Measurements from ENCODE around the gene KRT13. TPM values are rescaled to one million over a fixed set of nuclear protein-coding genes. Genes with fewer than 3 reads are reported as not detected.
A peak's percentile ranks its signal among the peaks of the same experiment; 100 is the strongest.

KRT13 gene
- total and polyA plus RNA-seq, 9 of the 15 experiments (the other 6 are each of a cell fraction or from before 2014, with no cell fraction given): 0.11 to 1.1 (median 0.24) TPM; not detected in 3

- ChIA-PET POLR2A (interaction anchor here (0.7 kb wide), 1 partner anchor 84 kb away, joined by 3 read pairs; the partner anchor contains the start of gene KRT33B), CTCF (ENCODE audit: low intra/inter-chr PET ratio) (no interaction called here)
- no peak for FAIRE-seq
- Histone ChIP-seq H3K27ac (ENCODE audit: extremely low read depth, low read depth, low read length) (no peak overlapping the region), H3K9ac (ENCODE audit: insufficient read depth in 1 of 2, low read depth in 2 of 2, low read length in 2 of 2) (no peak overlapping the region), H3K4me1 (replicated peaks in 1 of 2; ENCODE audit: control insufficient read depth in 2 of 2, insufficient read depth in 2 of 2, low read length in 2 of 2) (no peaks in the 10 kb centered on the region), H3K9me3 (replicated peaks; ENCODE audit: control insufficient read depth, insufficient read depth, low read depth, low read length) (no peaks in the 10 kb centered on the region; the same call in 1 of the 2 replicates), H3K4me3 (no peak overlapping the region), H2AFZ (ENCODE audit: low read depth, low read length) (no peak overlapping the region), H3K9me1 (ENCODE audit: control insufficient read depth, insufficient read depth, low read length) (no peaks in the 10 kb centered on the region), H3K27me3 (ENCODE audit: control insufficient read depth in 2 of 2, insufficient read depth in 2 of 2, low read length in 2 of 2) (peaks cover 2 to 4% of the 10 kb centered on the region in 2 experiments; a peak in 1 of 5 replicates), H4K20me1 (replicated peaks; ENCODE audit: control insufficient read depth, insufficient read depth, low read length) (no peaks in the 10 kb centered on the region), H3K36me3 (ENCODE audit: control insufficient read depth, insufficient read depth, low read length) (no peaks in the 10 kb centered on the region), H3K79me2 (ENCODE audit: control insufficient read depth, insufficient read depth, low read length) (no peaks in the 10 kb centered on the region), H3K4me2 (ENCODE audit: insufficient read depth, low read length) (no peak overlapping the region)
- in situ Hi-C loops (cut with MboI): no loop called here
- intact Hi-C loops (cut with micrococcal nuclease): no loop called here
- TF ChIP-seq PKNOX1 (IDR thresholded peaks at IDR 0.05): peak; percentile 47; the same call in 1 of the 2 replicates
- TF ChIP-seq C11orf30 (IDR thresholded peaks at IDR 0.05; ENCODE audit: low read depth): peak; percentile 55; the same call in 1 of the 2 replicates
- TF ChIP-seq ARID4B (CRISPR knock-in tag; IDR thresholded peaks at IDR 0.05): no peak
- peak; percentile 78 for TF ChIP-seq ZNF316 (IDR thresholded peaks at IDR 0.05)
- TF ChIP-seq CBX2 (IDR thresholded peaks at IDR 0.05; ENCODE audit: insufficient read depth, low read length, poor library complexity, severe bottlenecking): no peak
- TF ChIP-seq DMBX1 (CRISPR knock-in tag; IDR thresholded peaks at IDR 0.05; ENCODE audit: borderline replicate concordance): no peak
- peak; percentile 49 for TF ChIP-seq MAFG (tag; conservative IDR thresholded peaks at IDR 0.05)
- TF ChIP-seq ARID1B (IDR thresholded peaks at IDR 0.05): 0 out of 2 replicates have a peak, but pooled peaks have one; percentile 11
- TF ChIP-seq HSF4 (CRISPR knock-in tag; IDR thresholded peaks at IDR 0.05; ENCODE audit: borderline replicate concordance): no peak
- no peak for TF ChIP-seq ZFP91 (CRISPR knock-in tag; IDR thresholded peaks at IDR 0.05)
- 0% methylated on average over 3 of the region's 3 CpGs for WGBS (ENCODE audit: insufficient coverage, low coverage, missing lambda C conversion rate)
- BruUV-seq (replicated peaks): no TSS peak
- no peak for ATAC-seq
- no peak for DNase-seq (ENCODE audit: extremely low read depth in 1 of 4, low spot score in 3 of 4)
Observed at GRCh38 chr17:41453066-41453465, 52.3 kb downstream of the KRT13 start.
